Natural killer cell (primary cell): ENCODE measurements around the gene TCFL5. TPM values are rescaled to one million over a fixed set of nuclear protein-coding genes. Genes with fewer than 3 reads are reported as not detected.
A peak's percentile ranks its signal among the peaks of the same experiment; 100 is the strongest.

Experiments used
- ATAC-seq, 3 donors: fragments of 150-1000 bp in 2 of 3; fragments of 200-7000 bp in 1 of 3; cut with Tn5 transposase; 1 replicate in 1 of 3; 2 replicates in 2 of 3; pipeline ENCODE4 v1.10.0; 2021; ENCODE audit warnings: mild to moderate bottlenecking in 2 of 3, moderate library complexity in 2 of 3
- DNase-seq, 2 donors: peaks; one replicate each; pipeline versions ENCODE4 v3.0.0 to v3.0.0-alpha.2; 2013 to 2021; ENCODE audit warnings: mixed read lengths in 1 of 2
- H3K27ac ChIP-seq: one replicate; pipeline ENCODE4 v1.5.1; 2013; ENCODE audit warnings: mild to moderate bottlenecking, low read length
- H3K27me3 ChIP-seq: one replicate; pipeline ENCODE4 v1.6.1; 2013; ENCODE audit warnings: low read length; ENCODE audit not compliant: control insufficient read depth, insufficient read depth
- H3K36me3 ChIP-seq: one replicate; pipeline ENCODE4 v1.6.1; 2013; ENCODE audit warnings: low read length; ENCODE audit not compliant: control insufficient read depth, insufficient read depth
- H3K4me1 ChIP-seq: one replicate; pipeline ENCODE4 v1.6.1; 2013; ENCODE audit warnings: low read length; ENCODE audit not compliant: control insufficient read depth, insufficient read depth
- H3K4me3 ChIP-seq: one replicate; pipeline ENCODE4 v1.5.1; 2013; ENCODE audit warnings: low read length
- H3K9me3 ChIP-seq: one replicate; pipeline ENCODE4 v1.6.1; 2013; ENCODE audit warnings: low read length; ENCODE audit not compliant: control insufficient read depth, insufficient read depth
- H3K27ac Mint-ChIP-seq, 2 donors: one replicate each; pipeline ENCODE4 v1.8.0; 2022; ENCODE audit warnings: mild to moderate bottlenecking in 2 of 2, mixed read lengths in 2 of 2, moderate library complexity in 1 of 2
- H3K27me3 Mint-ChIP-seq, 2 donors: one replicate each; pipeline ENCODE4 v1.8.0; 2022; ENCODE audit warnings: low read depth in 2 of 2, mixed read lengths in 2 of 2
- H3K36me3 Mint-ChIP-seq: one replicate; pipeline ENCODE4 v1.8.0; 2022; ENCODE audit warnings: mixed read lengths
- H3K4me1 Mint-ChIP-seq, 2 donors: one replicate each; pipeline ENCODE4 v1.8.0; 2022; ENCODE audit warnings: mixed read lengths in 2 of 2
- H3K4me3 Mint-ChIP-seq: one replicate; pipeline ENCODE4 v1.8.0; 2022; ENCODE audit warnings: mild to moderate bottlenecking, moderate library complexity, mixed read lengths
- H3K9me3 Mint-ChIP-seq, 2 donors: one replicate each; pipeline ENCODE4 v1.8.0; 2022; ENCODE audit warnings: mixed read lengths in 2 of 2
- WGBS: methylation state at CpG from one replicate; pipeline ENCODE4 v1.1.7; 2013; ENCODE audit warnings: missing lambda C conversion rate; ENCODE audit not compliant: insufficient coverage; 5-methylcytosine and 5-hydroxymethylcytosine counted together
- intact Hi-C: fragments of 100-400 bp; cut with micrococcal nuclease; formaldehyde crosslinking; loops from one replicate; pipeline ENCODE4 v1.14.2; 2022
- total RNA-seq, 4 donors: library from RNA; stranded (reverse); fragments of 120-200 nt in 1 of 4; gene quantifications; one replicate each; pipeline versions ENCODE4 v1.2.3 to v1.2.4, GENCODE V29; 2013 to 2022
- TF ChIP-seq, protein P1 (sequence below): fragments of 200-600 bp; IDR thresholded peaks from one replicate; pipeline ENCODE4 v1.8.0; 2022; ENCODE audit warnings: antibody characterized with exemption

Gene TCFL5
- total RNA-seq, 3 donors from 2014 or later (not counting 1 experiment from before 2014, with no cell fraction given), result 5.1 to 8.0 (median 6.4) TPM

- H3K4me3 Mint-ChIP-seq, result no peak overlapping the region
- no peak overlapping the region for H3K27ac Mint-ChIP-seq
- TF ChIP-seq, protein P1, sequence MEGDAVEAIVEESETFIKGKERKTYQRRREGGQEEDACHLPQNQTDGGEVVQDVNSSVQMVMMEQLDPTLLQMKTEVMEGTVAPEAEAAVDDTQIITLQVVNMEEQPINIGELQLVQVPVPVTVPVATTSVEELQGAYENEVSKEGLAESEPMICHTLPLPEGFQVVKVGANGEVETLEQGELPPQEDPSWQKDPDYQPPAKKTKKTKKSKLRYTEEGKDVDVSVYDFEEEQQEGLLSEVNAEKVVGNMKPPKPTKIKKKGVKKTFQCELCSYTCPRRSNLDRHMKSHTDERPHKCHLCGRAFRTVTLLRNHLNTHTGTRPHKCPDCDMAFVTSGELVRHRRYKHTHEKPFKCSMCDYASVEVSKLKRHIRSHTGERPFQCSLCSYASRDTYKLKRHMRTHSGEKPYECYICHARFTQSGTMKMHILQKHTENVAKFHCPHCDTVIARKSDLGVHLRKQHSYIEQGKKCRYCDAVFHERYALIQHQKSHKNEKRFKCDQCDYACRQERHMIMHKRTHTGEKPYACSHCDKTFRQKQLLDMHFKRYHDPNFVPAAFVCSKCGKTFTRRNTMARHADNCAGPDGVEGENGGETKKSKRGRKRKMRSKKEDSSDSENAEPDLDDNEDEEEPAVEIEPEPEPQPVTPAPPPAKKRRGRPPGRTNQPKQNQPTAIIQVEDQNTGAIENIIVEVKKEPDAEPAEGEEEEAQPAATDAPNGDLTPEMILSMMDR, result no peak
- peaks cover 5 to 6% of the 10 kb centered on the region in 2 donors for H3K4me1 Mint-ChIP-seq
- DNase-seq, result no peak
- no peak overlapping the region for H3K4me3 ChIP-seq
- no peak for ATAC-seq
- H3K27me3 ChIP-seq, result no peaks in the 10 kb centered on the region
- WGBS, result 98% methylated on average over 16 of the region's 16 CpGs
- peaks cover 13% of the 10 kb centered on the region for H3K4me1 ChIP-seq
- H3K27me3 Mint-ChIP-seq, result no peaks in the 10 kb centered on the region
- H3K36me3 ChIP-seq, result peaks cover 69% of the 10 kb centered on the region
- H3K9me3 Mint-ChIP-seq, result no peaks in the 10 kb centered on the region
- no peaks in the 10 kb centered on the region for H3K9me3 ChIP-seq
- H3K27ac ChIP-seq, result no peak overlapping the region
- H3K36me3 Mint-ChIP-seq, result no peaks in the 10 kb centered on the region
- intact Hi-C loops, result no loop called here
Observed at GRCh38 chr20:62888406-62888805, 26.8 kb upstream of the TCFL5 start.

DNA sequence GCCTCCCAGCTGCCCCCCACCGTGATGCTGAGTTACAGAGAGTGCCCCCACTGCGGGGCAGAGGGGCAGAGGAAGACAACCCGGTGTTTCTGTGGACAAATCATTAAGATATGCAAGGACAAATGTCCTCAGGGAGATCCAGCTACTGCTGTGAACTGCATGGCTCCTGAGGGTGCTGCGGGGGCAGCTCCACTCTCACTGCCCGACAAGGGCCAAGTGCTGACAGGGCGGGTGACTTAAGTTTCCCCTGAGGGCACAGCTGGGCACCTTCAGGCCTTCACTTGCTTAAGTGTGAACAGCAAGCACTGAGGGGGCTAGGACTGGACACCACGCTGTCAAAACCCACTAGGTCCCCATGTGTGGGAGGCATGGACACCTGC, 26.2 kb upstream of the TCFL5 start:
- H3K27ac ChIP-seq, result no peak overlapping the region

GRCh38 chr20:62887152-62887859, 25.7 kb upstream of the TCFL5 start:
- Mint-ChIP-seq H3K27ac (no peak overlapping the region), H3K27me3 (no peaks in the 10 kb centered on the region), H3K36me3 (no peaks in the 10 kb centered on the region), H3K4me1 (peaks cover 5 to 6% of the 10 kb centered on the region in 2 donors), H3K9me3 (no peaks in the 10 kb centered on the region), H3K4me3 (peak overlapping the region; percentile 50)
- H3K27me3 ChIP-seq, result no peaks in the 10 kb centered on the region
- TF ChIP-seq, protein P1, result no peak
- H3K9me3 ChIP-seq, result no peaks in the 10 kb centered on the region
- 72% methylated on average over 13 of the region's 13 CpGs for WGBS
- H3K4me3 ChIP-seq, result no peak overlapping the region
- ATAC-seq (peak; percentile 44 to 89 (median 75)), DNase-seq (peak; percentile 35 to 60)
- H3K27ac ChIP-seq, result no peak overlapping the region
- peaks cover 13% of the 10 kb centered on the region for H3K4me1 ChIP-seq
- intact Hi-C loops, result no loop called here
- H3K36me3 ChIP-seq, result peaks cover 59% of the 10 kb centered on the region

More for the DNA sequence above, 26.2 kb upstream of the TCFL5 start:
- Mint-ChIP-seq H3K9me3 (no peaks in the 10 kb centered on the region), H3K27ac (no peak overlapping the region), H3K36me3 (no peaks in the 10 kb centered on the region), H3K27me3 (no peaks in the 10 kb centered on the region), H3K4me3 (peak overlapping the region; percentile 50), H3K4me1 (peaks cover 5 to 6% of the 10 kb centered on the region in 2 donors)
- no peak overlapping the region for H3K4me3 ChIP-seq
- H3K9me3 ChIP-seq, result no peaks in the 10 kb centered on the region
- peaks cover 63% of the 10 kb centered on the region for H3K36me3 ChIP-seq
- H3K4me1 ChIP-seq, result peaks cover 13% of the 10 kb centered on the region
- intact Hi-C loops, result no loop called here
- no peak for DNase-seq
- 92% methylated on average over 7 of the region's 7 CpGs for WGBS
- no peak for ATAC-seq
- no peaks in the 10 kb centered on the region for H3K27me3 ChIP-seq
- TF ChIP-seq, protein P1, result no peak

DNA sequence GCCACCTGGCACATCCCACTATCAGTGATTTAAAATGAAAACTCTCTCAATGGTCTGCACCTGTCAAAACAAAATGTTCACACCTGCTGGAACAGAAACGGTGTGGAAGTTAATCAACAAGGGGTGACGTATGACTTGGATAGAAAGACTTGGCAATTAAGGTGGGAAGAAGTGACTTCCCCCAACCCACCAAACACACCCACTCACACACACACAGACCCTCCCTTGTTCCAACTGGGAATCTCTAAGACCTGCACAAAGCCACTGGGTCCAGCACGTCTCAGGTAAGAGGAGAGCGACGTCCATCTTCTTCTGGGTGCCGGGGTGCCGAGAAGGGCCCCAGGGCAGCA, 25.1 kb upstream of the TCFL5 start:
- H3K27ac Mint-ChIP-seq, result no peak overlapping the region
- no peaks in the 10 kb centered on the region for H3K36me3 Mint-ChIP-seq

More for the DNA sequence above, 25.1 kb upstream of the TCFL5 start:
- H3K4me1 Mint-ChIP-seq, result peaks cover 5 to 6% of the 10 kb centered on the region in 2 donors
- H3K27me3 ChIP-seq, result no peaks in the 10 kb centered on the region
- H3K4me3 Mint-ChIP-seq, result no peak overlapping the region
- H3K36me3 ChIP-seq, result peaks cover 55% of the 10 kb centered on the region
- no peak overlapping the region for H3K27ac ChIP-seq
- TF ChIP-seq, protein P1, result no peak
- peaks cover 13% of the 10 kb centered on the region for H3K4me1 ChIP-seq
- no peak overlapping the region for H3K4me3 ChIP-seq
- no peaks in the 10 kb centered on the region for H3K27me3 Mint-ChIP-seq
- intact Hi-C loops, result no loop called here
- DNase-seq, result no peak
- WGBS, result 95% methylated on average over 6 of the region's 7 CpGs
- ATAC-seq, result no peak
- H3K9me3 ChIP-seq, result no peaks in the 10 kb centered on the region
- H3K9me3 Mint-ChIP-seq, result no peaks in the 10 kb centered on the region
